WTC11 (cell line): ENCODE results near the gene ZC3H13. TPM values are rescaled to one million over a fixed set of nuclear protein-coding genes. Genes with fewer than 3 reads are reported as not detected.

Experiments
- ATAC-seq: fragments of 200-7000 bp; cut with Tn5 transposase; 2 replicates; pipeline ENCODE4 v1.10.0; 2021; ENCODE audit warnings: mild to moderate bottlenecking, moderate library complexity
- CTCF ChIA-PET: fragments of 300-600 bp; sonication (Branson Sonifier 250); formaldehyde crosslinking; loops from one replicate; lab custom pipeline; 2021; ENCODE audit warnings: antibody characterized with exemption; lab: Charles Lee
- POLR2A ChIA-PET: fragments of 350-600 bp; sonication (Branson Sonifier 250); formaldehyde crosslinking; loops from one replicate; lab custom pipeline; 2021; ENCODE audit warnings: antibody characterized with exemption; lab: Charles Lee
- DNase-seq: peaks from one replicate; pipeline ENCODE4 v3.0.0; 2021; ENCODE audit warnings: low spot score
- H3K27ac Mint-ChIP-seq: 2 replicates; pipeline ENCODE4 v1.8.0; 2021; ENCODE audit warnings: mixed read lengths
- H3K27me3 Mint-ChIP-seq: 2 replicates; pipeline ENCODE4 v1.8.0; 2021; ENCODE audit warnings: low read depth, mild to moderate bottlenecking, moderate library complexity, mixed read lengths
- H3K36me3 Mint-ChIP-seq: 2 replicates; pipeline ENCODE4 v1.8.0; 2021; ENCODE audit warnings: mixed read lengths
- H3K4me1 Mint-ChIP-seq: 2 replicates; pipeline ENCODE4 v1.8.0; 2022; ENCODE audit warnings: mixed read lengths
- H3K4me3 Mint-ChIP-seq: 2 replicates; pipeline ENCODE4 v1.8.0; 2021; ENCODE audit warnings: mild to moderate bottlenecking, moderate library complexity, mixed read lengths
- H3K9me3 Mint-ChIP-seq: 2 replicates; pipeline ENCODE4 v1.8.0; 2021; ENCODE audit warnings: mixed read lengths
- CREM ChIP-seq: sonication (generic); formaldehyde crosslinking; IDR thresholded peaks from 2 replicates; pipeline ENCODE4 v1.8.1; 2022; ENCODE audit warnings: mild to moderate bottlenecking, missing genetic modification reagents, moderate library complexity
- ESRRA ChIP-seq: sonication (generic); formaldehyde crosslinking; IDR thresholded peaks from 2 replicates; pipeline ENCODE4 v1.8.1; 2022; ENCODE audit warnings: mild to moderate bottlenecking, missing genetic modification reagents, borderline replicate concordance
- HMGA2 ChIP-seq: fragments of 250-450 bp; sonication (Bioruptor Pico); IDR thresholded peaks from 2 replicates; pipeline ENCODE4 v1.4.0; 2021; ENCODE audit warnings: mild to moderate bottlenecking, moderate library complexity
- NFE2L1 ChIP-seq: sonication (generic); formaldehyde crosslinking; IDR thresholded peaks from 2 replicates; pipeline ENCODE4 v1.8.1; 2023; ENCODE audit warnings: missing genetic modification reagents
- NFYB ChIP-seq: sonication (generic); formaldehyde crosslinking; conservative IDR thresholded peaks from 2 replicates; pipeline ENCODE4 v1.8.0; 2022; ENCODE audit warnings: low read depth, missing genetic modification reagents
- OVOL2 ChIP-seq: fragments of 250-450 bp; sonication (Bioruptor Pico); IDR thresholded peaks from 2 replicates; pipeline ENCODE4 v1.9.0; 2021; ENCODE audit warnings: mild to moderate bottlenecking, borderline replicate concordance
- RELA ChIP-seq: sonication (generic); formaldehyde crosslinking; IDR thresholded peaks from 2 replicates; pipeline ENCODE4 v1.8.1; 2022; ENCODE audit warnings: missing genetic modification reagents, mild to moderate bottlenecking, borderline replicate concordance
- SP1 ChIP-seq: sonication (generic); formaldehyde crosslinking; conservative IDR thresholded peaks from 2 replicates; pipeline ENCODE4 v1.8.1; 2022; ENCODE audit warnings: missing genetic modification reagents
- TEAD4 ChIP-seq: sonication (generic); formaldehyde crosslinking; IDR thresholded peaks from 2 replicates; pipeline ENCODE4 v1.8.0; 2022; ENCODE audit warnings: mild to moderate bottlenecking, missing genetic modification reagents
- ZNF138 ChIP-seq: sonication (generic); formaldehyde crosslinking; conservative IDR thresholded peaks from 2 replicates; pipeline ENCODE4 v1.8.1; 2022; ENCODE audit warnings: mild to moderate bottlenecking, moderate library complexity, missing genetic modification reagents
- ZNF219 ChIP-seq: sonication (generic); formaldehyde crosslinking; IDR thresholded peaks from 2 replicates; pipeline ENCODE4 v1.8.0; 2023; ENCODE audit warnings: missing genetic modification reagents, mild to moderate bottlenecking, borderline replicate concordance
- total RNA-seq: library from RNA; stranded (reverse); gene quantifications from 3 replicates; pipeline ENCODE4 v1.2.3, GENCODE V29; 2021
- TF ChIP-seq, protein P1 (sequence below): sonication (generic); formaldehyde crosslinking; IDR thresholded peaks from 2 replicates; pipeline ENCODE4 v1.8.1; 2023; ENCODE audit warnings: mild to moderate bottlenecking, missing genetic modification reagents, moderate library complexity
- TF ChIP-seq, protein P2 (sequence below): sonication (generic); formaldehyde crosslinking; conservative IDR thresholded peaks from 2 replicates; pipeline ENCODE4 v1.8.1; 2022; ENCODE audit warnings: mild to moderate bottlenecking, missing genetic modification reagents
- TF ChIP-seq, protein P3 (sequence below): sonication (generic); formaldehyde crosslinking; IDR thresholded peaks from 2 replicates; pipeline ENCODE4 v1.8.0; 2022; ENCODE audit warnings: mild to moderate bottlenecking, missing genetic modification reagents
- TF ChIP-seq, protein P4 (sequence below): sonication (generic); formaldehyde crosslinking; IDR thresholded peaks from 2 replicates; pipeline ENCODE4 v1.8.0; 2023; ENCODE audit warnings: missing genetic modification reagents, mild to moderate bottlenecking, borderline replicate concordance
- TF ChIP-seq, protein P5 (sequence below): fragments of 250-450 bp; sonication (Bioruptor Pico); conservative IDR thresholded peaks from 2 replicates; pipeline ENCODE4 v1.9.0; 2021; ENCODE audit warnings: mild to moderate bottlenecking

The ZC3H13 gene
- total RNA-seq, 1 experiment from 2014 or later: 49.7 TPM

DNA sequence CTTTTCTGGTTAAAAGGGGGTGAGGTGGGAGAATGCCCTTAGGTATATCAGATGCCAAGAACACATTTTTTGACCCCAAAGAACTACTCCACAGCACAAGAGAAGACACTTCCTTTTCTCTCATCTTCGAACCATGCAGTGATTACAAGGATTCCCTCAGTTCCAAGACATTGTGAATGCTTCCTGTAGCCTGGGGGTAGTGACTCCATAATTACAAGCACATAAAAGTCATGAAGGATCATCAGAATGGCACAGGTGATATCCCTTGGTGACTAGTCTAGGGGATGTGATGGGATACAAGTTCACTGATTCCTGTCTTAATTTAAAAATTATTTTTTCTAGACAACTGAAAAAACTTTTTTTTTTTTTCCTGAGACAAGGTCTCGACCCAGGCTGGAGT is 78.0 kb downstream of the ZC3H13 start:
- Mint-ChIP-seq H3K27ac (no peak overlapping the region), H3K36me3 (peaks cover 45% of the 10 kb centered on the region), H3K4me3 (no peak overlapping the region), H3K9me3 (no peaks in the 10 kb centered on the region), H3K4me1 (peaks cover 5% of the 10 kb centered on the region; the same call in 1 of the 2 replicates), H3K27me3 (no peaks in the 10 kb centered on the region)
- CTCF ChIA-PET: no interaction called here
- POLR2A ChIA-PET: no interaction called here
- DNase-seq (no peak), ATAC-seq (no peak)
- TF ChIP-seq, protein P1, sequence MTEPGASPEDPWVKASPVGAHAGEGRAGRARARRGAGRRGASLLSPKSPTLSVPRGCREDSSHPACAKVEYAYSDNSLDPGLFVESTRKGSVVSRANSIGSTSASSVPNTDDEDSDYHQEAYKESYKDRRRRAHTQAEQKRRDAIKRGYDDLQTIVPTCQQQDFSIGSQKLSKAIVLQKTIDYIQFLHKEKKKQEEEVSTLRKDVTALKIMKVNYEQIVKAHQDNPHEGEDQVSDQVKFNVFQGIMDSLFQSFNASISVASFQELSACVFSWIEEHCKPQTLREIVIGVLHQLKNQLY (CRISPR knock-in tag): no peak

DNA sequence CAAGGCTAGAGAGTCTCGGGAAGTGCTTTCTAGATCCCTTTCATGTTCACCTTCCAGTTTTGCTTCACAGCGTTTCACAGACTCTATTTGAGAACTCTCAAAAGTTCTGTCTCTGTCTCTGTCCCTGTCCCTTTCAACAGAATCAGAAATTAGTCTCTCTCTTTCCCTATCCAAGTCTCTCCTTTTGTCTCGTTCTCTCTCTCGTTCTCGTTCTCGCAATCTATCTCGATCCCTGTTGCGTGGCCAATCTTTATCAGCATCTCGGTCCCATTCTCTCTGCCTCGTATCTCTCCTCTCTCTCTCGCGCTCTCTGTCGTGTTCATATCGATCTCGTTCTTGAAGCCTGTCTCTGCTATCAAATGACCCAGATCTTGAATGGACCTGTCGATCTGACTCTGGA is 85.0 kb downstream of the ZC3H13 start:
- CTCF ChIA-PET: no interaction called here
- ATAC-seq (no peak), DNase-seq (no peak)
- H3K9me3 Mint-ChIP-seq: no peaks in the 10 kb centered on the region
- H3K4me3 Mint-ChIP-seq: no peak overlapping the region
- H3K36me3 Mint-ChIP-seq: peaks cover 63% of the 10 kb centered on the region
- no peak for TF ChIP-seq ZNF219
- no peak for TF ChIP-seq TEAD4 (CRISPR knock-in tag)
- no peak for TF ChIP-seq OVOL2 (CRISPR knock-in tag)
- no peak for TF ChIP-seq ZNF138
- no peak for TF ChIP-seq ESRRA (CRISPR knock-in tag)
- TF ChIP-seq, all 79 proteins: peak for 0
- Mint-ChIP-seq H3K4me1 (peaks cover 5% of the 10 kb centered on the region; the same call in 1 of the 2 replicates), H3K27me3 (no peaks in the 10 kb centered on the region), H3K27ac (no peak overlapping the region)
- POLR2A ChIA-PET: no interaction called here

DNA sequence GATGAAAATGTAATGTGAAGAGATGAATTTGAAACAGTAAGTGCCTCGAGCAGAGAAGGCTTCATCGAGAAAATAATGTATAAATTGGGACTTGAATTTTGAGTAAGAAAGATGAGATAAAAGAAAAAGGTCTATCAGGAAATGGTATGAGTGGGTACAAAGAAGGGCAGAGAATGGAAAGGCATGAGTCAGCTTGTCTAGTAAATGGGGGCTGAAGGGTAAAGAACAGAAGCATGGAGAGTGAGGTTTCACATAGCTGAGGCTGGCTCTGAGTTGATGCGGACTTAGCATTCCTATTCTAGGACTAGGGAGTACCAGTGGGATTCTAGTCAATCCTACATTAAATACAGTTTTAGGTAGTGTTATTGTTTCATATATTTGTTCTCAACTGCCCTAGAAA is 85.8 kb downstream of the ZC3H13 start:
- DNase-seq (no peak), ATAC-seq (no peak)
- Mint-ChIP-seq H3K9me3 (no peaks in the 10 kb centered on the region), H3K27ac (no peak overlapping the region), H3K36me3 (peaks cover 57% of the 10 kb centered on the region), H3K27me3 (no peaks in the 10 kb centered on the region), H3K4me3 (no peak overlapping the region), H3K4me1 (peaks cover 3% of the 10 kb centered on the region; the same call in 1 of the 2 replicates)
- CTCF ChIA-PET: no interaction called here
- POLR2A ChIA-PET: no interaction called here
- TF ChIP-seq, protein P2, sequence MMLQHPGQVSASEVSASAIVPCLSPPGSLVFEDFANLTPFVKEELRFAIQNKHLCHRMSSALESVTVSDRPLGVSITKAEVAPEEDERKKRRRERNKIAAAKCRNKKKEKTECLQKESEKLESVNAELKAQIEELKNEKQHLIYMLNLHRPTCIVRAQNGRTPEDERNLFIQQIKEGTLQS (CRISPR knock-in tag): no peak
- TF ChIP-seq, protein P3, sequence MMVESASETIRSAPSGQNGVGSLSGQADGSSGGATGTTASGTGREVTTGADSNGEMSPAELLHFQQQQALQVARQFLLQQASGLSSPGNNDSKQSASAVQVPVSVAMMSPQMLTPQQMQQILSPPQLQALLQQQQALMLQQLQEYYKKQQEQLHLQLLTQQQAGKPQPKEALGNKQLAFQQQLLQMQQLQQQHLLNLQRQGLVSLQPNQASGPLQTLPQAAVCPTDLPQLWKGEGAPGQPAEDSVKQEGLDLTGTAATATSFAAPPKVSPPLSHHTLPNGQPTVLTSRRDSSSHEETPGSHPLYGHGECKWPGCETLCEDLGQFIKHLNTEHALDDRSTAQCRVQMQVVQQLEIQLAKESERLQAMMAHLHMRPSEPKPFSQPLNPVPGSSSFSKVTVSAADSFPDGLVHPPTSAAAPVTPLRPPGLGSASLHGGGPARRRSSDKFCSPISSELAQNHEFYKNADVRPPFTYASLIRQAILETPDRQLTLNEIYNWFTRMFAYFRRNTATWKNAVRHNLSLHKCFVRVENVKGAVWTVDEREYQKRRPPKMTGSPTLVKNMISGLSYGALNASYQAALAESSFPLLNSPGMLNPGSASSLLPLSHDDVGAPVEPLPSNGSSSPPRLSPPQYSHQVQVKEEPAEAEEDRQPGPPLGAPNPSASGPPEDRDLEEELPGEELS (CRISPR knock-in tag): no peak
- no peak for TF ChIP-seq ZNF138
- no peak for TF ChIP-seq CREM (CRISPR knock-in tag)
- TF ChIP-seq, protein P1 (CRISPR knock-in tag): no peak
- TF ChIP-seq, all 79 proteins: peak for 0

DNA sequence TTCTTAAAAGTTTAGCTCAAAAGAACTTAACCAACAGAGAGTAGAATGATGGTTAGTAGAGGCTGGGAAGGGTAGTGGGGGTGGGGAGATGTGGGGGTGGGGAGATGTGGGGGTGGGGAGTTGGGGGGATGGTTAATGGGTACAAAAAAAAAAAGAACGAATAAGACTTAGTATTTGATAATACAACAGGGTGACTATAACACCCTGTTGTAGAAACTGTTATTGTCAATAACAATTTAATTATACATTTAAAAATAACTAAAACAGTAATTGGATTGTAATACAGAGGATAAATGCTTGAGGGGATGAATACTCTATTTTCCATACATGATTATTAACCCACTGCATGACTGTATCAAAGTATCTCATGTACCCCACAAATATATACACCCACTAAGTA is 91.1 kb downstream of the ZC3H13 start:
- no peaks in the 10 kb centered on the region for H3K9me3 Mint-ChIP-seq
- ChIA-PET CTCF (interaction anchor here (0.6 kb wide), 4 partner anchors 9 to 454 kb away, joined by 3 to 4 read pairs (median 4); no protein-coding TSS in a partner anchor), POLR2A (no interaction called here)
- no peak overlapping the region for H3K27ac Mint-ChIP-seq
- H3K4me1 Mint-ChIP-seq: 0 out of 2 replicates have a peak, but pooled peaks cover 3% of the 10 kb centered on the region
- no peak overlapping the region for H3K4me3 Mint-ChIP-seq
- no peaks in the 10 kb centered on the region for H3K27me3 Mint-ChIP-seq
- DNase-seq (no peak), ATAC-seq (no peak)
- no peak for TF ChIP-seq NFE2L1
- TF ChIP-seq, protein P4, sequence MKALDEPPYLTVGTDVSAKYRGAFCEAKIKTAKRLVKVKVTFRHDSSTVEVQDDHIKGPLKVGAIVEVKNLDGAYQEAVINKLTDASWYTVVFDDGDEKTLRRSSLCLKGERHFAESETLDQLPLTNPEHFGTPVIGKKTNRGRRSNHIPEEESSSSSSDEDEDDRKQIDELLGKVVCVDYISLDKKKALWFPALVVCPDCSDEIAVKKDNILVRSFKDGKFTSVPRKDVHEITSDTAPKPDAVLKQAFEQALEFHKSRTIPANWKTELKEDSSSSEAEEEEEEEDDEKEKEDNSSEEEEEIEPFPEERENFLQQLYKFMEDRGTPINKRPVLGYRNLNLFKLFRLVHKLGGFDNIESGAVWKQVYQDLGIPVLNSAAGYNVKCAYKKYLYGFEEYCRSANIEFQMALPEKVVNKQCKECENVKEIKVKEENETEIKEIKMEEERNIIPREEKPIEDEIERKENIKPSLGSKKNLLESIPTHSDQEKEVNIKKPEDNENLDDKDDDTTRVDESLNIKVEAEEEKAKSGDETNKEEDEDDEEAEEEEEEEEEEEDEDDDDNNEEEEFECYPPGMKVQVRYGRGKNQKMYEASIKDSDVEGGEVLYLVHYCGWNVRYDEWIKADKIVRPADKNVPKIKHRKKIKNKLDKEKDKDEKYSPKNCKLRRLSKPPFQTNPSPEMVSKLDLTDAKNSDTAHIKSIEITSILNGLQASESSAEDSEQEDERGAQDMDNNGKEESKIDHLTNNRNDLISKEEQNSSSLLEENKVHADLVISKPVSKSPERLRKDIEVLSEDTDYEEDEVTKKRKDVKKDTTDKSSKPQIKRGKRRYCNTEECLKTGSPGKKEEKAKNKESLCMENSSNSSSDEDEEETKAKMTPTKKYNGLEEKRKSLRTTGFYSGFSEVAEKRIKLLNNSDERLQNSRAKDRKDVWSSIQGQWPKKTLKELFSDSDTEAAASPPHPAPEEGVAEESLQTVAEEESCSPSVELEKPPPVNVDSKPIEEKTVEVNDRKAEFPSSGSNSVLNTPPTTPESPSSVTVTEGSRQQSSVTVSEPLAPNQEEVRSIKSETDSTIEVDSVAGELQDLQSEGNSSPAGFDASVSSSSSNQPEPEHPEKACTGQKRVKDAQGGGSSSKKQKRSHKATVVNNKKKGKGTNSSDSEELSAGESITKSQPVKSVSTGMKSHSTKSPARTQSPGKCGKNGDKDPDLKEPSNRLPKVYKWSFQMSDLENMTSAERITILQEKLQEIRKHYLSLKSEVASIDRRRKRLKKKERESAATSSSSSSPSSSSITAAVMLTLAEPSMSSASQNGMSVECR: no peak
- TF ChIP-seq, protein P2 (CRISPR knock-in tag): no peak
- TF ChIP-seq HMGA2 (CRISPR knock-in tag): no peak
- TF ChIP-seq SP1: no peak
- TF ChIP-seq, protein P5, sequence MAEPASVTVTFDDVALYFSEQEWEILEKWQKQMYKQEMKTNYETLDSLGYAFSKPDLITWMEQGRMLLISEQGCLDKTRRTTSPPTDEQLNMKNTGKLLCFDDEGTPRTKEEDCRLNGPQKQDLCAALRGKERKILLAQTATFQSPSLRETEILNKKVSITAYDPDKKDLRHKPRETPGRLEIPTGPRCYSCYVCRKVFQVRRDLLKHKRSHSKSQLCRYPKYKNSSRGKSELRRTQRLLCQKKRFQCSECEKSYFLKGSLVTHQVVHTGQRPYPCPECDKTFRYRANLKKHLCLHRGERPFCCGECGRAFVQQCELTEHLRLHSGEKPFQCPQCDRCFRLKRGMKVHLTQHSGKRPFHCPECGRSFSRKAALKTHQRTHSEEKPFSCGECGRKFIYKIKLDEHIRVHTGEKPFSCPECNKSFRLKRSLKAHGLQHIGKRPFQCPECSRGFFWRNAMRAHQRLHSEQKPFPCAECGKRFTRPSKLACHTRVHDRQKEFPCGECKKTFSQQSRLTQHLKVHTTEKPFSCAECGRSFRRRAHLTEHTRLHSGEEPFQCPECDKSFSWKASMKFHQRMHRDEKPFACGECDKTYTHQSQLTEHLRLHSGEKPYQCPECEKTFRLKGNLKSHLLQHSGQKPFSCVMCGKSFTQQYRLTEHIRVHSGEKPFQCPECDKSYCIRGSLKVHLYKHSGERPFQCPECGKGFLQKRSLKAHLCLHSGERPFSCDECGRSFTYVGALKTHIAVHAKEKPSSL (CRISPR knock-in tag): no peak
- no peak for TF ChIP-seq NFYB (CRISPR knock-in tag)
- TF ChIP-seq RELA: no peak
- TF ChIP-seq TEAD4 (CRISPR knock-in tag): no peak
- peaks cover 51% of the 10 kb centered on the region for H3K36me3 Mint-ChIP-seq
